ENCODE measurements around the gene CNTNAP2.

DNA sequence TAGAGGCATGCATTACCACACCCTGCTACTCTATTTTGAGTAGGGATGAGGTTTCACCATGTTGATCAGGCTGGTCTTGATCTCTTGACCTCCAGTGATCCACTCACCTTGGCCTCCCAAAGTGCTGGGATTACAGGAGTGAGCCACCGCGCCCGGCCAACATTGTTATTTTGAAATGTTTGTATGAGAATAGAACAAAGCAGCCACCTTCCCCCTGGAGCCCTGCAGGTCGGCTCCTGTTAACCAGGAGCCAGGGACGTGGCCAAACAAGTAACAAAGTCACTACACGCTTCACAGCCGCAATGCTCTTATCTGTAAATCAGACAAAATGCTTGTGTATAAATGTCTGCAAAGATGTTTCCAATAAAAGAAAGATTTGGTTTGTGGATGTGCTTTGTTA lies 295.4 kb downstream of the CNTNAP2 start:
- TF ChIP-seq, protein P1, sequence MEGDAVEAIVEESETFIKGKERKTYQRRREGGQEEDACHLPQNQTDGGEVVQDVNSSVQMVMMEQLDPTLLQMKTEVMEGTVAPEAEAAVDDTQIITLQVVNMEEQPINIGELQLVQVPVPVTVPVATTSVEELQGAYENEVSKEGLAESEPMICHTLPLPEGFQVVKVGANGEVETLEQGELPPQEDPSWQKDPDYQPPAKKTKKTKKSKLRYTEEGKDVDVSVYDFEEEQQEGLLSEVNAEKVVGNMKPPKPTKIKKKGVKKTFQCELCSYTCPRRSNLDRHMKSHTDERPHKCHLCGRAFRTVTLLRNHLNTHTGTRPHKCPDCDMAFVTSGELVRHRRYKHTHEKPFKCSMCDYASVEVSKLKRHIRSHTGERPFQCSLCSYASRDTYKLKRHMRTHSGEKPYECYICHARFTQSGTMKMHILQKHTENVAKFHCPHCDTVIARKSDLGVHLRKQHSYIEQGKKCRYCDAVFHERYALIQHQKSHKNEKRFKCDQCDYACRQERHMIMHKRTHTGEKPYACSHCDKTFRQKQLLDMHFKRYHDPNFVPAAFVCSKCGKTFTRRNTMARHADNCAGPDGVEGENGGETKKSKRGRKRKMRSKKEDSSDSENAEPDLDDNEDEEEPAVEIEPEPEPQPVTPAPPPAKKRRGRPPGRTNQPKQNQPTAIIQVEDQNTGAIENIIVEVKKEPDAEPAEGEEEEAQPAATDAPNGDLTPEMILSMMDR (IDR thresholded peaks at IDR 0.05; ENCODE audit: borderline replicate concordance, extremely low read depth, low read length, poor library complexity, severe bottlenecking) = no peak
- TF ChIP-seq EZH2 (IDR thresholded peaks at IDR 0.05; ENCODE audit: borderline replicate concordance, low read depth, low read length, severe bottlenecking) = no peak
